ENCODE measurements around the gene CS.
"Not testable (repeated sequence)": the region's sequence is repeated elsewhere in the genome, so short reads cannot be mapped to it uniquely, and the experiment has no call there.

Gene CS

DNA sequence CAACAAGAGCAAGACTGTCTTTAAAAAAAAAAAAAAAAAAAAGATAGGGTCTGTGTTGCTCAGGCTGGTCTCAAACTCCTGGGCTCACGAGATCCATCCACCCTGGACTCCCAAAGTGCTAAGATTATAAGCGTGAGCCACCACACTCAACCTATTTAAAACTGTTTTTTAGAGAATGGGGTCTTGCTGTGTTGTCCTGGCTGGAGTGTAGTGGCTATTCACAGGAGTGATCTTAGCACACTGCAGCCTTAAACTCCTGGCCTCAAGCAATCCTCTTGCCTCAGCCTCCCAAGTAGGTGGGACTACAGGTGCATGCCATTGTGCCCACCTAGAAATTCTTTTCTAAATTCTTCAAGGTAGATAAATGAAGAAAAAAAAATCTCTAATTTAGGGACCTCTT is 25.8 kb downstream of the CS start:
- DNase-seq, result no peak

DNA sequence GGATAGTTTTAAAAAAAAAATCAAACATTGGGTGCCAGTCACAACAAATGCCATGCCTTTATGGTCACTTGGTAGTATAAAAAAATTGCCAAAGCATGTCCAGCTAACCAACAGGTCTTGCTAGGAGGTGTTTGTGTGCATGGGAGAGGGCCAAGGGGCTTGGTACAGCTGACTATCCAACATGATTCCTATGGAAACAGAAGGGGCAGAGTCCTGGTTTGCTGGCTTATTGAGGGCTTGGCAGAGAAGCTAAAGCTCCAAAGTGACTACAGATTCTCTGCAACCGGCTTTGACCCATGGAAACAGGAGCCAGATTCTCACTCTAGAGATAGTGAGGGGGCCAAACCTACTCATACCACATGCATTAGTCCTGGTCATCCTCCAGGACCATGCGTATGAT is 27.7 kb downstream of the CS start:
- not testable (repeated sequence) for DNase-seq

DNA sequence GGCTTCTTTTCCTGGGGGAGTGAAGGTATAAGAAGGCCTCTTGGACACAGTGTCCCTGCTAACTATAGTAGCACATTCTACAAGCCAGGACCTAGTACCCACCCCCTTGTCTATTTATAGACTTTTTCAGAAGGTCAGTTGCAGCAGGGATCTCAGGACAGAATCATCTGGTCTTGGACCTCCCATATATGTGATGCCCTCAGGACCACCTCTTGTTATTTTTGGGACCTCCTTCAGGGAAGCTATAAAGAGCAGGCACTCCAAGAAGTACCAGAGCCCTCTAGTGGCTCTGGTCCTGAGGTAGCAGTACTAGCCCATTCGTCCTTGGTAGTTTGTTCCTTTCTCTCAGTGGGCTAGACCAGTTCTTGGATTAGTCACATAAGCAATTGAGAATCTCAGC is 29.1 kb downstream of the CS start:
- peak in 2 of 3 donors; percentile 10 to 22 for DNase-seq

DNA sequence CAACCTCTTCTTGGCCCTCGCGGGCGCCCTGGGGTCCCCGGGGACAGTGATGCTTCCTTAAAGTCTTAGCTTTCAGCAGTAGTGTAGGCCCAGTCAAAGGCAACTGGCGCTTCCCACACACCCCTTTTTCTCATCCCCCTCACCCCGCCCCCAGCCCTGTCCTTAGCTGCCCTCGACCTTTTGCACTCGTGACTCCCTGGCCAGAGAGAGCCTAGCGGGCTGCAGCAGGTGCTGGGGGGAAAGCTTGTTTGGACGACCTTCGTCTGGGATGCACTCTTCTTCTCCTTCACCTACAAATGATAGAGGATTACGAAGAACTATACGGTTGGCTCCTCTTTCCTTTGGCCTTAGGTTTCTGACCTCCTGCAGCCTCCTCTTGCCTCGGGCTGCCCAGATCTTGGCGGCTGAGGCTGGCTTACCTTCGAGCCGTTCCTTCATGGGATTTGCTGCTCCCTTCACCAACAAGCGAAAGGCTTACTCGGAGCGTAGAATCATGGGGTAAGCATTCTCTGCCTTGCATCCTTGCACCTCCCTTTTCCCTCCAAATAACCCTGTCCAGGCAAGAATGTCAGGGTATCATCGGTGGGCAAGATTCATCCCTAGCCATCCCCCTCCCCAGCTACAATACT is 32.6 kb downstream of the CS start:
- DNase-seq, result no peak

DNA sequence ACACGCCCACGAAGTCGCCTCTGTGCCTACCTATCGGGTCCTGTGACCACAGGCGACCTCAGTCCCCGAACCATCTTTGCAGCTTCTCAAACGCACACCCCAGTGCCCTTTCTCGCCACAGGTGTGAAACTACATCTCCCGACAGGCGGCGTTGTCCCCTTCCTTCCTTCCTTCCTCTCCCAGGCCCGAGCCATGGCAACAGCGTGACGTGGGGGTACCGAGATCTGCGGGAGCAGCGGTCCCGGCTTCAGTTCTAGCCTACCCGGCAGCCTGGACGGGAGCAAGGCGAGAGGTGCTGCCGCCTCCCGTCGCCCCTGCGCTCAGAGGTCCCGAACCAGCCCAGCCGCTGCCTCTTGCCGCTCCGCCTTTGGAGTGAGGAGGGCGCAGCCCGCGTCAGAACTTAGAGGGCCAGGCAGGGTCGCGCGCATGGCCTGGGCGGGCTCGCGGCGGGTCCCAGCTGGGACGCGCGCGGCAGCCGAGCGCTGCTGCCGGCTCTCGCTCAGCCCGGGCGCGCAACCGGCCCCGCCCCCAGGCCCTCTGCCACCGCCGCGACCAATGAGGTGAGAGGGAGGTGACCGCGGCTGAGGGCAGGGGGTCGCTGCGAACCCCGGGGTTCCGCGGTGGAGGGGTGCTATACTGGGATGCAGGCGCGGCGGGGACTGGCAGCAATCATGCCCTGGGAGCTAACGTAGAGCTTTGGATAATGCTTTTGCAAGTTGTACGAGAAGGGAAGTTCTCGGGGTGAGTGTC is 33.3 kb downstream of the CS start, which contains the start of gene COQ10A:
COQ10A (plus strand) TSS at position 250 of the 750 bp plus-strand sequence; CDS start at position 427, 177 bp downstream.
- peak; percentile 80 to 90 (median 84) for DNase-seq

DNA sequence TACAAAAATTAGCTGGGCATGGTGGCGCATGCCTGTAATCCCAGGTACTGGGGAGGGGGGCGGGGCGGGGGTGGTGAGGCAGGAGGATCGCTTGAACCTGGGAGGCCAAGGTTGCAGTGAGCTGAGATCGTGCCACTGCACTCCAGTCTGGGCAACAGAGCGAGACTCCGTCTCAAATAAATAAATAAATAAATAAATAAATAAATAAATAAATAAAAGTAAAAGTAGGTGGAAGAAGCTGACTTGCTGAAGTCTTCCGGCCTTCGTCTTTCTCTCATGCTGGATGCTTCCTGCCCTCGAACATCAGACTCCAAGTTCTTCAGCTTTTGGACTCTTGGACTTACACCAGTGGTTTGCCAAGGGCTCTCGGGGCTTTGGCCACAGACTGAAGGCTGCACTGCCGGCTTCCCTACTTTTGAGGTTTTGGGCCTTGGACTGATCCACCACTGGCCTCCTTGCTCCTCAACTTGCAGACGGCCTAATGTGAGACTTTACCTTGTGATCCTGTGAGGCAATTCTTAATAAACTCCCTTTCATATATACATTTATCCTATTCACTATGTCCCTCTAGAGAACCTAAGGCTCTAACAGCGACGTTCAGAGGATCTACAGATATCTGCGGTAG is 34.0 kb downstream of the CS start:
- DNase-seq, result not testable (repeated sequence)

DNA sequence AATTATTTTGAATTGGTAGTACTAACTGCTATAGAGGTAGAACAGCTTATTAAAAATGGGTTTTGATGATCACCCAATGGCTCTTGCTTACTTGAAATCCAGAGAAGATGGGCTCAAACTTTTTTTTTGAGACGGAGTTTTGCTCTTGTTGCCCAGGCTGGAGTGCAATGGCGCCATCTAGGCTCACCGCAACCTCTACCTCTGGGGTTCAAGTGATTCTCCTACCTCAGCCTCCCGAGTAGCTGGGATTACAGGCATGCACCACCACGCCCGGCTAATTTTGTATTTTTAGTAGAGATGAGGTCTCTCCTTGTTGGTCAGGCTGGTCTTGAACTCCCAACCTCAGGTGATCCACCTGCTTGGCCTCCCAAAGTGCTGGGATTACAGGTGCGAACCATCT is 37.2 kb downstream of the CS start:
- DNase-seq, result not testable (repeated sequence)

DNA sequence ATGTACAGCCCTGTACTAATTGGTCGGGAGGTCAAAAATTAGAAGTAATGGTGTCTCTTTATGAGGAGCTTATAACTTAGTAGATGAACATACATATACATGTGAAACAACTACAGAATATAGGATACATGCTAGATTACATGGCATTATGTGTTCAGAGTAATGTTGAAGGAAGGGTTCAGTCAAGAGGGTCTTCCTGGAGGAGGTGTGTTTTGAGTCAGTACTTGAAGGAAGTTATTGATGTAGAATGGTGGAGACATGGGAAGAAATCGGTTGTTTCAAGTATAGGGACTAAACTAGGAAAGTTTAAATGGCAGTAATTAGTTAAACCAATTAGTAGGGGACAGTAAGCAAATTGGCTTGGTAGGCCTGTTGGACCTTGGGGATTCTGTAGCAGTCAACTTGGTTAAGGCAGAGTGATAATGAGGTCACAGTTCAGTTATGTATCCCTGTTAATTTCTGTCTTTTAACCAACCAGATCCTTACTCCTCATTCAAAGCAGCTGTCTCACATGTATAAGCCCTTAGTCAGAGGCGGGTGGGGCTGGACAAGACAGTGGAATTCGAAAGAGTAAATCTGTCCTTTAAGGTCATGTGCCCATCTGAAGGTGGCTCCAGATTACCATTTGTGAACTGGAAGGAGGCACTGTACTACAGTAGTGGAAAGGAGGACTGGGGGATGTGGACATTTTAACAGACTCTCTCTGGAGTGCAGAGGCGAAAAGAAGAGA is 38.5 kb downstream of the CS start:
- peak in 1 of 3 donors; percentile 27 for DNase-seq

DNA sequence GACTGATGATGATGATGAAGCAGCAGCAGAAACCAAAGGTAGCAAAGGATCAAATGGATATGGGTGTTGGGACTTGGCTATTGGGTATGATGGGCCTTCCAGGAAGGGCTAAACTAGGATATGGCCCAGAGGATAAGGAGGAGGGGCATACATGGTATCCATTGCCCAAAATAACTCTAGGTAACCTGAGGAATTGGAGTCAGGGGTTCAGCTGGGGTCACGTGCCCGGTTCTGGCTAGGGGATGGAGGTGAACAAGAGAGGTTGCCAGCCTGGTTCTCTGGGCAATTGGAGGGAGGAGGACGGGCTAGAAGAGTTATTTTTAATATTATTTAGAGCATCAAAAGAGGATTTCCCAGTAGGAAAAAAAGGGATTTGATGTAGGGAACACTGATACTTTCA is 39.2 kb downstream of the CS start:
- no peak for DNase-seq

DNA sequence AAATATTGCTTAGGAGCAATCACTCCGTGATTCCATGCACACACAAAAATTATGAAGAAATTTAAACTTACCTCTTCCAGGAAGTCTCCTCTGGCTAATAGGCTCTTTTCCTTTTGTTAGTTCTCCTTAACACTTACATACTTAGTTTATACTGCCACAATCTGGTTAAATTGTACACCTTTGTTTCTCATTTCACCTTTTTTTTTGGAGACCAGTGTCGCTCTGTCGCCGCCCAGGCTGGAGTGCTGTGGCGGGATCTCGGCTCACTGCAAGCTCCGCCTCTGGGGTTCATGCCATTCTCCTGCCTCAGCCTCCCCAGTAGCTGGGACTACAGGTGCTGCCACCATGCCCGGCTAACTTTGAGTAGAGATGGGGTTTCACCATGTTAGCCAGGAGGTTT is 39.8 kb downstream of the CS start:
- DNase-seq, result no peak

DNA sequence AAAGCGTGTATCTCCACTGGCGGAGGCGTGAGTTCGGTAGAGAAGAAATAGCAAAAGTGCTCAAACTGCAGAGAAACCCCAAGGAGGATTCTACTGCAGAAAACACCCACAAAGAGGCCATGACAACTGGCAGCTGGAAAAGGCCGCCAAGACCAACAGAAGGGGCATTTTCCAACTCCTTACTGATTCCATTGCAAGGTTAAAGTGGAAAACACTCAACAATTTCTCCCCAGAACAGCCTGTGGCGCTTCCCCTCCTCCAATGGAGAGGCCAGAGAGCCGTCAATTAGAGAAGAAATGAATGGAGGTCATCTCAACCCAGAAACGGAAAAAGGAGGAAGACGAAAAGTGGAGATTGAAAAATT is 41.3 kb downstream of the CS start:
- DNase-seq, result no peak

DNA sequence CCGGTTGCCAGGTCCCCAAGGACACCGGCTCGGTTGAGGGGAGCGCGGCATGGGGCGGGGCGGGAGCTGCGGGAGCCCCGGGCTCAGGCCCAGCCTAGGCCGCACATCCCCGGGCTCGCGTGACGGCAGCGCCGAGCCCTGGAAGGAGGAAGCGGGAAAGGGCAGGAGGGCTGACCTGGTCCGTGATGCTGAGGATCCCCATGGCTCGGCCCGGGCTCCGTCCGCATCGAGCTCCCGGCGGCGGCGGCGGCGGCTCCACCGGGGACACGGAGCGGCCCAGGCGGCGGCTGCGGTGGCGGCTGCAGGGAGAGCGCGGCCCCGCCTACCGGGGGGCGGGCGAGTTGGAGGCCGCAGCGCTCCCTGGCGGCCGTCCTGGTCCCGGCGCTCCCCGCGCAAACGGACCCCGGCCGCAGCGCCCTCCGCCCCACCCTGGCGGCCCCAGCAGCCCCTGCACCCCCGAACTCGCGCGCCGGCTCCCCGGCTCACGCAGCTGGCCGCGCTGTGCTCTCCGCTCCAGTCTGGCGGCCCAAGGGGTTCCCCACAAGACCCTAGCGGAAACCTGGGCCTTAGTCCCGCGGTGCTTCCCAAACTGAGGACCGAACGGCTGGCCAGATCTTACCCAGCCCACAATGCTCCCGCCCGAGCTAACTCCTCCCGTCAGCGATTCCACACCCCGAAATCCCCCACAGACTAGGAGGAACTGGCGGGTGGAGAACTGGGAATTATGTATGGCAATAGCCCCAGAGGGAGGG is 41.9 kb downstream of the CS start, which contains the start of gene ANKRD52:
ANKRD52 (minus strand) TSS at position 317 of the 752 bp plus-strand sequence; CDS start at position 202, 115 bp downstream.
- DNase-seq, result peak; percentile 86 to 96 (median 90)

DNA sequence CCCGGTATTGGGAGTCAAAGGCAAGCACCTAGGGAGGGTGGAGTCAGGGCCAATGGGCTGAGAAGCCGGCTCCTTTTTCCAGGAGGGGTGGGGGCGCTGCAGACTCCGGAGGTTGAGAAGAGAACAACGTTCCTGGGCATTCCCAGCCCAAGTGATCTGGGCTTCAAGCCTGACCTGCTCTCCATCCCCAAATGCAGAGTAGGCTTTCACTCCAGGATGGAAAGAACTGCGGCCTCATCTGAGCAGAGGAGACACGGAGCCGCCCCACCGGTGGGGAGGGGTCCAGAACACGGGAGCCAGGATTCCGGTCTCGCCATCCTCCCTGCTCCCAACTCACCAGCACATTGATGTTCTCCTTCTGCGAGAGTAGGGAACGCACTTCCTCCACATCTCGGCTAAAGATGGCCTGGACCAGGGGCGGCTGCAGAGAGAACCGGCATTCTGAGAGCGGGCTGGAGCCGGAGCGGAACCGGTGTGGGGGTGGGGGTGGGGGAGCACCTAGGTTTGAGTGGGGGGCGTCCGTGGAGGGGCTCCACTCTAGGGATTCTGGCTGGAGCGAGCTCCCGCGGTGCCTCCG is 42.6 kb downstream of the CS start:
- DNase-seq, result peak in 2 of 3 donors; percentile 19 to 21

DNA sequence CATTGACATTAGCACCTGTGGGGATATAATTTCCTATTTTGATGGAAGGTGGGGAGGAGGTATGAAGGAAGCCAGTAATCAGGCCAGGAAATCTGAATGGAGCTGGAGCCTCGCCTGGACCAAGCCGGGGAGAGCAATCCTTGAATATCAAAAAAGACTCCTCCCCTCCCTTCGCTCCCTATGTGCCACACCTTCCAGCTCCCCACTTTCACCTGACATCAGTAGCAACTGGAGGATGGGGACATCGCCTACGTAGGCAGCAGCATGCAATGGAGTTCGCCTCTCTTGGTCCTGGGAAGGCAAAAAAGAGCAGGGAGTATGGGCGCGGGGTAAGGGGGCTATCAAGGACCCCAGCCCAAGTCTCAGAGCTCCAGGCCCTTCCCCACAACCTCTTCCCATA is 43.1 kb downstream of the CS start:
- no peak for DNase-seq

DNA sequence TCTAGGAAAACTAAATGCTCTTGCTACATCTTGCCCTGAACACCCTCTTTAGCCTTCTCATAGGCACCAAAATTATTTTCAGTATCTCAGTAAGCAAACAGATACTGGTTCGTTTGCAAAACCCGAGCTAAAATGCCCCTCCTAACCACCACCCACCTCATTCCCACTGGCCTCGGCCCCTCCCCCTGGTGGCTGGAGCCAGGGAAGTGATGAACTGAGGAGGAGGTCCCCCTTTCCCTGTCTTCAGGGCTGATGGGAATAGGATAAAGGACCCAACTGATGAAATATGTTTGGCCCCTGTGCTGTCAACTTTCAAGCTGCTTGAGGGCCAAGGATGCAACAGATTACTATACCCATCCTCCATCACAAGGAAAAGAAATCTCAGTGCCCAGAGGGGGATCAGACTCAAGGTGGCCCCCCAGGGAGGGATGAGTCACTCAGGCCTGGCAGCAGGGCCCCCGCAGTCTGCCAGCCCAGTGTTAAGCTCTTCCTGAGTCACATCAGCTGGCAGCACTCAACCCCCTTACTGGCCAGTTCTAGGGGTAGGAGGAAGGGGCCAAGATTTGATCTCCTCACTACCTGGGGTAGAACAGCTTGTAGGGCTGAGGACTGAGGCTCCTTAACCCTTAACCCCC is 43.7 kb downstream of the CS start:
- no peak for DNase-seq

DNA sequence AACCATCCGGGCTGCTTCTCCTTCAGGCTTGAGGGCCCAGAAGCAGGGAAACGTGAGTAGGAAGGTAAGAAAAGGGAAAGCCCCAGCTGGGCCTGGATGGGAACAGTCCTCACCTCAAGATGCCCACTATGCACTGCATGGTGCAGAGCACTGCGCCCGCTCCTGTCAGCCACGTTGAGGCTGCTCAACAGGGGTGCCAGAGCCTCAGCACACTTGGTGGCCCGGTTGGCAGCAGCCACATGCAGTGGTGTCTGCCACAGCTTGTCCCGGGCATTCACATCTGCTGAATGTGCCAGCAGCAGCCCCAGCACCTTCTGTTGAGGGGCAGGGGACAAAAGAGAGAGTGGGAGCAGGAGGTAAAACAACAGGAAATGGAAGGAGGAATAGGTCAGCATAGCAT is 44.5 kb downstream of the CS start:
- no peak for DNase-seq

DNA sequence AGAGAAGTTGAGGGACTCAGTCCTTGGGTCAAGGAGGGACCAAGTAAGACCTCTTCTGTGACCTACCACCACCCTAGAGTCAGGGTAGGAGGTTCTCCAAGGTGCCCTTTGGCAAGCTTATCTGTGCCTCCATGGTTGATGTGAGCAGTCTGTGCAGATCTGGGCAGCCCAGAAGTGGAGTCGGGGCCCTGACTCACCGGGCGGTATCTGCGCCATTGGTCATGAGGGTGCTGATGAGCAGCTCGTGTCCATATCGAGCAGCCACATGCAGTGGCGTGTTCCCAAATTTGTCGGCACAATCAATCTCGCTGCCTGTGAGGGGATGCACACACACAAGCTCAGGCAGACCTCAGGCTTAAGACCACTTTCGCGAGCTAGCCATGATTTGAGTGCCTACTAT is 47.0 kb downstream of the CS start:
- no peak for DNase-seq

DNA sequence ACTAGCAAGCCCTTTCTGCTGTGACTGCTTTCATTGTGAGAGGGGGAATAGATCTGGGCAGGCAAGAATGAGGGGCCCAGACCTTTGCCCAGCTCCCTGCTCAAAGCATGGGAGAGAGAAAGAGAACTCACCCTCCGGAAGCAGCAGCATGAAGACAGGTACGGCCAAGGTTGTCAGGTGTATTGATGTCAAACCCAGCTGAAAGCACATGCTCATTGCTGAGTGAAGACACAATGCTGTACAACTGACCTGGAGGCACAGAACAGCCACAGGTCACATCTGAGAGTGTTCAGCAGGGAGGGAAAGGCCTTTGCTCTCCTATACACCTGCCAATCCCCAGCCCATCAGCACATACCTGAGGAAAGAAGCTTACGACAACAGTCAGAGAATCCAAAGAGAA is 47.5 kb downstream of the CS start:
- no peak for DNase-seq

DNA sequence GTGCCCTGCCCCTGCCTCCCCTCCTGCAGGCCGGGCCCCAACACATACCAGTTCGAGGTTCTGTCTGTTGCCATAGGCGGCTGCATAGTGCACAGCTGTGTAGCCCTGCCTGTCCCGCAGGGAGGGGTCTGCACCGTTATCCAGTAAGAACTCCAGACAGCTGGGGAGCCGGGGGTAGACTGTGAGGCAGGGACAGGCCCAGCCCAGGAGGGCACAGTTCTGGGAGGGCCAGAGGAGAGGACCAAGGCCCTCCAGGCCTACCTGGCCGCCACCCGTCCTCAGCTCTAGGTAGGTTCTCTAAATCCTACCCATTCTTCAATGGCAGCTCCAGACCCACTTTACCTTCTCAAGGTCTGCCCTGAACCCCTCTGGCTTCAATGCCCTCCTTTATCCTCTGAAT is 51.4 kb downstream of the CS start:
- DNase-seq, result no peak

DNA sequence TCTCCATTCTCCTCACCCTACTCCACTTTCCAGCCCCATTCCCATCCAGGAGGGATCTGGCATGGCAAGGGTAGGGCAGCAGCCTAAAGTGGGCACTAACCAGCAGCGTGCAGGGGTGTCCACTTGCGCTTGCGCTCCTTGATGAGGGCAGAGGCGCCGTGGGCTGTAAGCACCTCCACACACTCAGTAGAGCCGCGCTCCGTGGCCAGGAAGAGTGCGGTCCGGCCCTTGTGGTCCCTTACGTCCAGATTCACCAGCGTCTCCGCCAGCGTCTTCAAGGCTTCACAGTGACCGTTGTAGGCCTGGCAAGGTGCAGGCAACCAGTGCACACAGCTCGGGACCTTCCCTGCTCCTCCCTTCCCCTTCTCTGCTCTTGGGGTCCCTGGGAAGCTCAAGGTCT is 52.2 kb downstream of the CS start:
- DNase-seq, result no peak

DNA sequence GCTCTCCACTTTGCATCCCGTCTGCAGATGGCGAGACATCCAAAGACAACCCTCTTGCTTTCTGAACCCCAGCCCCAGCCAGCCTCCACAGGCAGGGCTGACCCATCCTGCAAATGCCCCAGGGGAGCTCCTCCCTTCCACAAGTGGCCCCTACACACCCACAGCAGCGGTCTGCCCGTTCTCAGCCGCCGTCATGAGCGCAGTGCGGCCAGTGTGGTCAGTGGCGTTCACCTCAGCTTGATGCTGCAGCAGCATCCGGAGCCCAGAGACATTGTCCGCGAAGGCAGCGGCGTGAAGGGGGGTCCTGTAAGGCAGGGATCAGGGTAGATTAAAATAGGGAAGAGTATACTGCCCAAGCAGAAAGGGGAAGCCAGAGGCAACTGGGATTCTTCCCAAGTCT is 55.6 kb downstream of the CS start:
- no peak for DNase-seq

DNA sequence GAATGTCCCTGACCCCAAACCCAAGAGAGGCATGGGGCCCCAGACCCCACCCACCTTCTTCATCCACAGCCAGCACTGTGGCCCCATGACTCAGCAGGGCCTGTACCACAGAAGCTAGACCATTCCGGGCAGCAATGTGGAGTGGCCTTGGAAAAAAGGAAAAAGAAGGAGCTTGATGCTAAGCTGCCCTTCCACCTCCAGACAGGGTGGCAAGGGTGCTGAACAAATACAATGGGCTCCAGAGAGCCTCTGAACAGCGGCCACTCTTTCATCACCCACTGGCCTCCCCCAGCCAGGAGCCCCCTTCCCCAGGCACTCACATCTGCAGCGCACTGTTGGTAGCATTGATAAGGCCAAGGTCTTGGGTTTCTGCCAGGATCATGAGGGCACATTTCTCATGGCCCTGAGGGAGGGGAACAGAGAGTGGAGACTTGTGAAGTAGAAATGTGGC is 56.4 kb downstream of the CS start:
- no peak for DNase-seq

Measured in suppressor macrophage treated with lipopolysaccharide for 1 hour (primary cell).